RWPE2 (cell line): ENCODE data around the gene PCBP3.
A peak's percentile ranks its signal among the peaks of the same experiment; 100 is the strongest.

ENCODE experiments used
- ATAC-seq: fragments of 200-7000 bp; cut with Tn5 transposase; 3 replicates; pipeline ENCODE4 v1.9.1; 2021; ENCODE audit warnings: low read depth
- DNase-seq: peaks from one replicate; pipeline ENCODE4 v3.0.0-alpha.2; 2020; ENCODE audit warnings: low spot score
- H3K27ac ChIP-seq: fragments of 450-650 bp; 2 replicates; pipeline ENCODE4 v1.5.1; 2017; ENCODE audit warnings: mild to moderate bottlenecking; ENCODE audit not compliant: poor library complexity, severe bottlenecking
- H3K27me3 ChIP-seq: fragments of 250-450 bp; sonication (Bioruptor Pico); 2 replicates; pipeline ENCODE4 v1.5.1; 2021; ENCODE audit warnings: mild to moderate bottlenecking, moderate library complexity; ENCODE audit not compliant: insufficient read depth, poor library complexity, severe bottlenecking
- H3K36me3 ChIP-seq: fragments of 250-450 bp; sonication (Bioruptor Pico); 2 replicates; pipeline ENCODE4 v1.5.1; 2020; ENCODE audit warnings: low read depth, mild to moderate bottlenecking, moderate library complexity
- H3K4me1 ChIP-seq: fragments of 250-450 bp; sonication (Bioruptor Pico); 2 replicates; pipeline ENCODE4 v1.5.1; 2021; ENCODE audit warnings: mild to moderate bottlenecking, moderate library complexity; ENCODE audit not compliant: insufficient read depth, poor library complexity, severe bottlenecking
- H3K4me3 ChIP-seq: fragments of 250-450 bp; sonication (Bioruptor Pico); 2 replicates; pipeline ENCODE4 v1.5.1; 2021; ENCODE audit warnings: mild to moderate bottlenecking, moderate library complexity; ENCODE audit not compliant: severe bottlenecking
- H3K9me3 ChIP-seq: fragments of 250-450 bp; sonication (Bioruptor Pico); 2 replicates; pipeline ENCODE4 v1.5.1; 2021; ENCODE audit warnings: mild to moderate bottlenecking, moderate library complexity; ENCODE audit not compliant: severe bottlenecking
- CTCF ChIP-seq: fragments of 450-650 bp; IDR thresholded peaks from one replicate; pipeline ENCODE4 v1.5.1; 2017; ENCODE audit warnings: mild to moderate bottlenecking, moderate library complexity; ENCODE audit not compliant: poor library complexity, severe bottlenecking

Gene PCBP3

GRCh38 chr21:45887120-45887611 lies 243.6 kb downstream of the PCBP3 start:
- Histone ChIP-seq H3K27me3 (no peaks in the 10 kb centered on the region), H3K27ac (no peak overlapping the region), H3K4me1 (peaks cover 7% of the 10 kb centered on the region), H3K36me3 (no peaks in the 10 kb centered on the region), H3K9me3 (no peaks in the 10 kb centered on the region), H3K4me3 (no peak overlapping the region)
- no peak for ATAC-seq
- no peak for TF ChIP-seq CTCF
- DNase-seq, result peak; percentile 23

- ATAC-seq, result no peak
- peak; percentile 46 for DNase-seq
These were observed 244.3 kb downstream of the PCBP3 start for GRCh38 chr21:45887788-45888187.

GRCh38 chr21:45888386-45889009 lies 245.0 kb downstream of the PCBP3 start:
- Histone ChIP-seq H3K27me3 (no peaks in the 10 kb centered on the region), H3K36me3 (no peaks in the 10 kb centered on the region), H3K4me3 (no peak overlapping the region), H3K4me1 (peaks cover 7% of the 10 kb centered on the region), H3K9me3 (no peaks in the 10 kb centered on the region), H3K27ac (no peak overlapping the region)
- DNase-seq, result peak; percentile 39
- no peak for ATAC-seq
- no peak for TF ChIP-seq CTCF

More at GRCh38 chr21:45887788-45888187, 244.3 kb downstream of the PCBP3 start:
- Histone ChIP-seq H3K9me3 (no peaks in the 10 kb centered on the region), H3K27me3 (no peaks in the 10 kb centered on the region), H3K27ac (no peak overlapping the region), H3K4me1 (peaks cover 7% of the 10 kb centered on the region), H3K4me3 (no peak overlapping the region), H3K36me3 (no peaks in the 10 kb centered on the region)
- no peak for TF ChIP-seq CTCF

- Histone ChIP-seq H3K9me3 (no peaks in the 10 kb centered on the region), H3K4me1 (peaks cover 7% of the 10 kb centered on the region), H3K36me3 (no peaks in the 10 kb centered on the region), H3K27ac (no peak overlapping the region), H3K4me3 (no peak overlapping the region), H3K27me3 (no peaks in the 10 kb centered on the region)
- DNase-seq (peak; percentile 29), ATAC-seq (0 out of 3 replicates have a peak, but pooled peaks have one; percentile 10)
- TF ChIP-seq CTCF, result no peak
These were observed 245.7 kb downstream of the PCBP3 start for GRCh38 chr21:45889256-45889655.

- Histone ChIP-seq H3K27me3 (no peaks in the 10 kb centered on the region), H3K27ac (no peak overlapping the region), H3K36me3 (no peaks in the 10 kb centered on the region), H3K4me3 (no peak overlapping the region), H3K4me1 (peaks cover 7% of the 10 kb centered on the region), H3K9me3 (no peaks in the 10 kb centered on the region)
- no peak for TF ChIP-seq CTCF
- ATAC-seq (no peak), DNase-seq (peak; percentile 45)
These were observed 246.4 kb downstream of the PCBP3 start for GRCh38 chr21:45889961-45890360.
